Gastrocnemius medialis (tissue), 4 donors: ENCODE data around the gene PYM1.

Experiments
- CTCF ChIP-seq, 5 experiments: fragments of 450-650 bp in 3 of 5; fragments of 200-600 bp in 2 of 5; sonication (generic) in 2 of 5; IDR thresholded peaks in 4 of 5; conservative IDR thresholded peaks in 1 of 5; 1 replicate in 4 of 5; 2 replicates in 1 of 5; pipeline ENCODE4 v1.5.1; 2016 to 2019; ENCODE audit warnings: antibody characterized with exemption in 5 of 5, mild to moderate bottlenecking in 3 of 5, moderate library complexity in 3 of 5
- POLR2A ChIP-seq, 2 donors: fragments of 450-650 bp; IDR thresholded peaks; one replicate each; pipeline ENCODE4 v1.6.1; 2017; ENCODE audit warnings: antibody characterized with exemption in 2 of 2, mild to moderate bottlenecking in 2 of 2, moderate library complexity in 2 of 2

GRCh38 chr12:55955800-55956508 lies 28.3 kb upstream of the PYM1 start:
- no peak for TF ChIP-seq CTCF (IDR thresholded peaks at IDR 0.05 in 4 of 5, conservative IDR thresholded peaks at IDR 0.05 in 1 of 5)
- TF ChIP-seq POLR2A (IDR thresholded peaks at IDR 0.05), result no peak
